UCSD-AML1 (cell line): Measurements from ENCODE around the gene REEP6.
A peak's percentile ranks its signal among the peaks of the same experiment; 100 is the strongest.
"Not testable (repeated sequence)": the region's sequence is repeated elsewhere in the genome, so short reads cannot be mapped to it uniquely, and the experiment has no call there.

Experiments used
- DNase-seq: peaks from one replicate; lab custom pipeline; 2025; ENCODE audit not compliant: unreplicated experiment; lab: John Stamatoyannopoulos, UW

REEP6 gene

GRCh38 chr19:1471515-1472160 lies 19.3 kb upstream of the REEP6 start:
- DNase-seq: peak; percentile 21

DNA sequence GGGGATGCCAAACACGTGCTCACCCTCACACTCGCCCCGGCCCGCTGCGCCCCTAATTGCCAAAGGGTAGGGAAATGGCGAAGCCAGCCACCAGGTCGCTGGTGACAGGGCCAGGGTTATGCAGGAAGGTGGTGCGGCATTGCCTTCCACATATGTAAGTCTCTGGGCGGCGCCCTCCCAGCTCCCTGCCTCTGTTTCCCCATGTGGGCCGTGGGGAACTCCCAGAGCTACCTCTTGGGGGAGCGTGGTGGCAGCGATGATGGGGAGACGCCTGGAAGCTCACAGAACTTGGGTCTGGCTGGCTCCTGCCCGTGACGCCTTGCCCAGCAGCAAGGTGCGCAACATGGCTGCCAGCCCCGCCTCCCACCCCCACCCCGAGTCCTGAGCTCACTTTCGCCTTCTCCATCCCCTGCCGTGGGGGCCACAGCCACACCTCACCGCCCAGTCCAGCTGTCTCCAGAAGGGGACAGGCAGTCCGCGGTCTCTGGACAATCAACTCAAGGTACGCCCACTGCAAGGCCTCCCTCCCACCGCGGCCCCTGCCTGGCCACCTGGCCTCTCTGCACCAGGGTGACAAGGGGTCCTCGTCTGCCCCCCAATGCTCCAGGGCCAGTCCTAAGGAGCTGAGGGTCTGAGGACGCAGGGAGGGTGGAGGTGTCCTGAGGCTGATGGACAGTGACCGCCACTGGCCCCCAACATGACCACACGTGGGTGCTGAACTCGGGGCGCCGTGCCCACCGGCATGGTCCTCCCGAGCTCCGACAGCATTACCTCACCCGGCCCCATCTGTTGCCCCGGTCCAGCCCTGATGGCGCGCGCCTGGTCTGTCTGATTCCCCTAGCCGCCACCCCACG lies 18.5 kb upstream of the REEP6 start:
- DNase-seq: no peak

GRCh38 chr19:1473085-1473851 lies 17.7 kb upstream of the REEP6 start:
- no peak for DNase-seq

GRCh38 chr19:1474011-1474764 lies 16.8 kb upstream of the REEP6 start:
- no peak for DNase-seq

DNA sequence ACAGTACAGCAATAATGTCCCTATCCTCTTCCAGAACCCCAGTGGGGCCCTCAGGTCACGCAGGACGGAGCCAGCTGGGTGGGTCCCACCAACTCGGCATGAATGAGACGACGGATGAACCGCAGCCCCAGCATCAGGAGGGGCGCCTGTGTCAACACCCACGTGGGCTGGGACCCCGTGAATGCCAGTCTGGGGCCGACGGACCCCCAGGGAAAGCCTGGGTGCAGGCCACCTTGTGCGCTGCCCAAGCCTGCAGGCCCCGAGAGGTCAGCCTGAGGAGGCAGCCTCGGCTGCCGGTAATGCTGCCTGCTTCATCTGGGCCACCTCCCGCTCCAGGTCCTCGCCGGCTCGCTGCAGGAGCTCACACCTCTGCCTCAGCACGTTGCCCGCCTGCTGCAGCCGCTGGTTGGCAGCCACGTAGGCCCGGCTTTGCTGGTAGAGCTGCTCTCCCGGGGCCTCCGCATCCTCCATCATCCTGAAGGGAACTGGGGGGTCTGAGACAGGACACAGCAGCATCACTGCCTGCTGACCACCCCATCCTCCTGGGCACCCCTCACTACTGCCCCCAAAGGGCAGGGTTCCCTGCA lies 16.1 kb upstream of the REEP6 start:
- DNase-seq: no peak

- DNase-seq: no peak
Observed at GRCh38 chr19:1475751-1476437, 15.1 kb upstream of the REEP6 start.

DNA sequence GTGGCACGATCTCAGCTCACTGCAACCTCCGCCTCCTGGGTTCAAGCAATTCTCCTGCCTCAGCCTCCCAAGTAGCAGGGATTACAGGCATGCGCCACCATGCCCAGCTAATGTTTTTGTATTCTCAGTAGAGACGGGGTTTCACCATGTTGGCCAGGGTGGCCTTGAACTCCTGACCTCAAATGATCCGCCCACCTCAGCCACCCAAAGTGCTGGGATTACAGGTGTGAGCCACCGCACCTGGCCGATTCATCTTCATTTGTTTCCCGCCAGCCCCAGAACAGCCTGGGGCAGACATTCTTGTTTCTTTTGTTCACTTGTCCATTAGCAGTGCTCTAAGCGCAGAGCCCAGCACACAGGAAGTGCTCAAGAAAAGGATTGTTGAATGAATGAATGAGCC lies 13.9 kb upstream of the REEP6 start:
- DNase-seq: not testable (repeated sequence)

DNA sequence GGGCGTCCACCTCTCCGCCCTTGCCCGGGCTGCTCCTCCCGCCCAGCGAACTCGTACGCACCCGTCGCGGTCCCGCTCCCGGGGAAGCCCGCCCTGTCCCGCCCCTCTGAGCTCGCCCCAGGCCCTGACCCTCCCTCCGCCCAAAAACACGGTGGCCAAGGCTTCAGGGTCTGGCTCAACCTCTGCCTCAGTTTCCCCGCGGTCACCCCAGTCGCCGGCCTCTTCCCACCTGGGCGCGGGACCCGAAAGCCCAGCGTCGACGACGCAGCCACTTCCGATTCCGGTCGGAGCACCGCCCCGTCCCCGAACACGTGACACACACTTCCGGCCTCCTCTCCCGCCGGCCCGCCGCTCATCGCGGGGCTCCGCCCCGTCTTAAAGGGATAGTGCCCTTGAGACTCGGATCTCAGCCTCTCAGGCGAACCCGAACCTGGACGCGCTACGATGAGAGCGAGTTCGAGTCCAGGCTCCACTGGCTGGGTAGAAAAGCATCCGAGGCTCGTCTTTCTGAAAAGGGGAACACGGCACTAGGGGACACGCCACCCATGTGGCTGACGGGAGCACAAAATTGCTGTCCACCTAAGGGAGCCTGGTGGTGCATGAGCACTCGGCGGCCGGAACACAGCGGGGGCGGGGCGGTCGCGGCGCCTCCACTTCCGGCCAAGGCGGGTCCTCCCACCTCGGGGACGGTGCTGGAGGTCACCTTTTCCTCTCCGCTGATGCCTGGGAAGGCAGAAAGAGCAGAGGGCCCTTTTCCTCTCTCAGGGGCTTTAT lies 11.9 kb upstream of the REEP6 start, which contains the start of gene C19orf25:
TSS of gene C19orf25 (minus strand) at position 282 of the 774 bp plus-strand sequence. CDS start 312 bp downstream, outside the sequence.
- peak; percentile 96 for DNase-seq

DNA sequence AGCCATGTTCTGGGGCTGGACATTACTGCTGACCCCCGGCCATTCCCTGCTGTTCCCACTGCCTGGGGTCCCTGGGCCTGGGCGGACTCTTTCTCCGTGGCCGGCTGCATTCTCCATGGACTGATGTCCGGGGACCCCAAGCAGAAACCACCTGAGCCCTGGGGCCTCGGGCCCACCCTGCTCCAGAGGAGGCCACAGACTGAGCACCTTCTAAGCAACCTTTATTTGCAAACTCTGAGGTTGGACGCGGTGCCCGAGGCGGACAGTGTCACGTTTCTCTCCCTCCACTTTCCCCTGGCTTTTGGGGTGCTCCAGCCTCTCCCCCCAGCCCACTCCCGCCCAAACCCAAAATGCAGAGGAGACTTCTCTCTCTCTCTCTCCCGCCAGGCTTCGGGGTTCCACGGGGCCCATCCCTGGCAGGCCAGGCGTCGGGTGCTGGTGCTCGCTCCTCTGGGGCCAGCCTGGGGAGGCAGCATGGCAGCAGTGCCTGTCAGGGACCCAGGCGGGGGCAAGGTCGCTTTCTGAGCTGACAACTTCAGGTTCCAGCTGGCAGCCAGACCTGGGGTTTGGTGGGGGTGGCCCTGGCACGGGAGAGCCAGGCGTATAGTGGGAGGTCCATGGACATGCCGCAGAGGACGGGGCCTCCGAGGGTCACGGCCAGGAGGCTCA lies 9.6 kb upstream of the REEP6 start:
- DNase-seq: no peak

GRCh38 chr19:1481893-1482360 lies 9.1 kb upstream of the REEP6 start:
- no peak for DNase-seq

- no peak for DNase-seq
Observed at GRCh38 chr19:1482361-1483130, 8.4 kb upstream of the REEP6 start.

DNA sequence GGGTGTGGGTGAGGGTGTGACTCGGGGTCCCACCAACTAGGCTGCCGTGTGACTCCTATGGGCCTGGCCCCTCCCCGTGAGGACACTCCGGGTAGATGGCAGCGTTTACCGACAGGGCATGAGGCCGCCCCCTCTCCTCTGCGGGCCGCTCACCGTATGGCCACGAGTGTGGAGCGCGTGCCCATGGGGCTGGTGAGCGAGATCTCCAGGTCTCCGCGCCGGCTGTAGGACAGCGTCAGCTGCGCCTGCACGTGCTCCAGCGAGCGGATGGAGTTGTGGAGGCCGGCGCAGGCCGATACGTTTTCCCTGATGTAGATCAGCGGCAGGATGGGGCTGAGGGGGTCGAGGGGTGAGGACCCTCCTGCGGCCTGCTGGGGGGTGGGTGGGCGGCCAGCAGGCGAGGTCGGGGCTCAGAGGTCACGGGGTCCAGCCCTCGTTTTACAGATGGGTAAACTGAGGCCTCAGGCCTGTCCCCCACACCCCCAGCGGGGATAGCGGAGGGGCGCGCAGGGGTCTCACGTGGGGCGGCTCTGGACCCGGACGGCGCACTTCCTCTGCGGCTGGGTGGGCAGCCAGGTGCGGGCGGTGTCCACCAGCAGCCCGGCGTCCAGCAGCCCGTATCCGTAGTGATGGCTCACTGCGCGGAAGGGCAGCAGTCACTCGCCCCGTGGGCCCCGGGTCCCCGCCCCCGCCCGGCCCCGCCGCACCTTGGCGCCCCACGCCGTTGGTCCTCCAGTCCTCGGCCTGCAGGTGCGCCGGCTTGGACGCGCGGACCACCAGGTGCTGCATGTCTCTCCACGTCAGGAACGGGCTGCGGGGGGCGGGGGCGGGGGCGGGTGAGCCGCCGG lies 7.6 kb upstream of the REEP6 start:
- no peak for DNase-seq

- no peak for DNase-seq
Observed at GRCh38 chr19:1483979-1484428, 7.0 kb upstream of the REEP6 start.

- no peak for DNase-seq
Observed at GRCh38 chr19:1486720-1487575, 4.0 kb upstream of the REEP6 start.

GRCh38 chr19:1487576-1488281 lies 3.3 kb upstream of the REEP6 start:
- DNase-seq: no peak
